Kidney (tissue), 14 donors: Measurements from ENCODE around the gene LCNL1. TPM values are rescaled to one million over a fixed set of nuclear protein-coding genes. Genes with fewer than 3 reads are reported as not detected.

Experiments used
- DNase-seq, 5 donors: peaks; one replicate each; pipeline ENCODE4 v3.0.0-alpha.2; 2013 to 2020
- FAIRE-seq: peaks from 2 replicates; lab custom pipeline; 2012; peaks lifted over from hg19 to GRCh38; lab: Jason Lieb, UNC
- H3K27ac ChIP-seq, 2 donors: one replicate each; pipeline ENCODE4 v1.7.0; 2013; ENCODE audit warnings: low read depth in 2 of 2, low read length in 2 of 2, inconsistent platforms in 1 of 2
- H3K27me3 ChIP-seq: one replicate; pipeline ENCODE4 v1.7.1; 2013; ENCODE audit warnings: low read length, inconsistent platforms; ENCODE audit not compliant: control insufficient read depth, insufficient read depth
- H3K36me3 ChIP-seq, 3 donors: one replicate each; pipeline versions ENCODE4 v1.7.0 to v1.7.1; 2013; ENCODE audit warnings: low read length in 3 of 3, control low read depth in 1 of 3, inconsistent platforms in 1 of 3; ENCODE audit not compliant: insufficient read depth in 3 of 3, control insufficient read depth in 2 of 3
- H3K4me1 ChIP-seq, 3 donors: one replicate each; pipeline versions ENCODE4 v1.7.0 to v1.7.1; 2013; ENCODE audit warnings: low read length in 3 of 3, inconsistent platforms in 1 of 3, low read depth in 1 of 3; ENCODE audit not compliant: control insufficient read depth in 2 of 3, insufficient read depth in 2 of 3
- H3K4me3 ChIP-seq, 3 donors: one replicate each; pipeline versions ENCODE4 v1.7.0 to v1.8.1; 2013; ENCODE audit warnings: low read length in 3 of 3, control low read depth in 1 of 3, inconsistent platforms in 1 of 3
- H3K9ac ChIP-seq, 3 donors: one replicate each; pipeline versions ENCODE4 v1.7.0 to v1.7.1; 2013; ENCODE audit warnings: low read length in 3 of 3, control low read depth in 1 of 3, inconsistent platforms in 1 of 3
- H3K9me3 ChIP-seq, 3 donors: one replicate each; pipeline versions ENCODE4 v1.7.0 to v1.7.1; 2013; ENCODE audit warnings: low read length in 3 of 3, control low read depth in 1 of 3, inconsistent platforms in 1 of 3; ENCODE audit not compliant: control insufficient read depth in 2 of 3, insufficient read depth in 1 of 3
- CTCF ChIP-seq: IDR thresholded peaks from 3 replicates; pipeline ENCODE4 v1.5.1; 2012; ENCODE audit warnings: mild to moderate bottlenecking, moderate library complexity, borderline replicate concordance; ENCODE audit not compliant: insufficient read depth; ENCODE audit errors: extremely low read depth
- intact Hi-C: fragments of 100-400 bp; cut with DNase I; formaldehyde crosslinking; loops from one replicate; pipeline ENCODE4 v1.11.1; 2022
- polyA plus RNA-seq: library from polyadenylated mRNA; stranded (reverse); fragments of 350-450 nt; fragmentation: Illumina TruSeq; extraction: RNeasy Lipid Tissue Mini Kit (QIAGEN cat#74804); gene quantifications from one replicate; pipeline ENCODE4 v1.2.3, GENCODE V29; 2014; ENCODE audit warnings: low read depth, low replicate concordance; ENCODE audit not compliant: insufficient read depth
- total RNA-seq: library from RNA; stranded (reverse); fragmentation: NEBNext Ultra II Directional; extraction: Animal tissue kit (Norgen Biotek cat#: 25700); gene quantifications from one replicate; pipeline ENCODE4 v1.2.1, GENCODE V29; 2021
- donor health status: control.
- donor health status: control.
- donor health status: control.
- donor health status: control.
- donor health status: control.
- donor health status: DM: yes; HTN: yes; CAD: no.
- donor health status: Normal renal cell carcinoma (clear cell type).

Gene LCNL1
- total and polyA plus RNA-seq, 2 donors from 2014 or later = 0.54 to 1.4 TPM

- Histone ChIP-seq H3K27me3 (no peaks in the 10 kb centered on the region), H3K4me1 (peaks cover 0 to 20% (median 10%) of the 10 kb centered on the region in 3 donors), H3K9ac (no peak overlapping the region), H3K9me3 (no peaks in the 10 kb centered on the region), H3K27ac (no peak overlapping the region), H3K4me3 (no peak overlapping the region), H3K36me3 (peaks cover 0 to 5% (median 0%) of the 10 kb centered on the region in 3 donors)
- intact Hi-C loops = no loop called here
- DNase-seq = no peak
- no peak for TF ChIP-seq CTCF
- no peak for FAIRE-seq
These were observed 13.0 kb downstream of the LCNL1 start for GRCh38 chr9:136995772-136996311.

- Histone ChIP-seq H3K4me3 (no peak within 1 kb of the TSS), H3K9me3 (no peaks in the 10 kb centered on the region), H3K4me1 (peaks cover 0 to 20% (median 10%) of the 10 kb centered on the region in 3 donors), H3K27me3 (no peaks in the 10 kb centered on the region), H3K27ac (no peak within 1 kb of the TSS), H3K9ac (no peak within 1 kb of the TSS), H3K36me3 (peaks cover 0 to 5% (median 0%) of the 10 kb centered on the region in 3 donors)
- DNase-seq (peak in 2 of 5 donors; percentile 32 to 75), FAIRE-seq (no peak)
- intact Hi-C loops = no loop called here
- TF ChIP-seq CTCF = no peak
These were observed 13.8 kb downstream of the LCNL1 start, which contains the start of gene CLIC3 for GRCh38 chr9:136996361-136997292. Gene CLIC3, minus strand, starts transcription at chr9:136996568. Its CDS starts 25 bp downstream, at chr9:136996543.

- no peak for TF ChIP-seq CTCF
- intact Hi-C loops = no loop called here
- Histone ChIP-seq H3K27ac (no peak overlapping the region), H3K36me3 (peaks cover 0 to 5% (median 0%) of the 10 kb centered on the region in 3 donors), H3K27me3 (no peaks in the 10 kb centered on the region), H3K9ac (no peak overlapping the region), H3K4me3 (no peak overlapping the region), H3K4me1 (peaks cover 0 to 20% (median 10%) of the 10 kb centered on the region in 3 donors), H3K9me3 (no peaks in the 10 kb centered on the region)
- DNase-seq (no peak), FAIRE-seq (no peak)
These were observed 14.6 kb downstream of the LCNL1 start for GRCh38 chr9:136997371-136997770.
